ENCODE measurements around the gene SGTA. TPM values are rescaled to one million over a fixed set of nuclear protein-coding genes. Genes with fewer than 3 reads are reported as not detected.

Gene SGTA
- total and polyA plus RNA-seq, 12 donors: 28.2 to 104 (median 54.9) TPM

DNA sequence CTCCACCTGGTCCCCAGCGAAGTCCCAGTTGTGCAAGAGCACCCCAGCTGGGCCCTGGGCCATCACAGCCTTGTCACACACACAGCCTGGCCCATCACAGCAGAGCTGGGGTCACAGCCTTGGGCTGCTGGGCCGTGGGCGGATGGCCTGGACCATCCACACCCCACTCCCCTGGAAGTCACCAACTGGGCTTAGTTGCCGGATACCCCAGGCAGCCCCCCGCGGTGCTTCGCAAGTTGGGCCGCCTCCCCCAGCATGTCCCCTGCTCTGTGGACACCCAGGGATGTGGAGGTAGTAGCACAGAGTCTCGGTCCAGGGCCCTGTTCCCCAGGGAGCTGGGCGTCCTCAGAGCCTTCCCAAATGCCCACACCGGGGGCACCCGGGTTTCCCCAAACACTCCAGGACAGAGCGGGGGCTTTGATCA is 32.1 kb upstream of the SGTA start:
- intact Hi-C loops (cut with DNase I): no loop called here
- Histone ChIP-seq H3K4me3 (no peak overlapping the region), H3K9me3 (replicated peaks in 1 of 3) (no peaks in the 10 kb centered on the region), H3K27ac (no peak overlapping the region), H3K36me3 (replicated peaks in 1 of 2) (no peaks in the 10 kb centered on the region), H3K27me3 (no peaks in the 10 kb centered on the region), H3K4me1 (replicated peaks in 1 of 2) (peaks cover 0 to 7% of the 10 kb centered on the region in 2 donors)
- TF ChIP-seq POLR2A (IDR thresholded peaks at IDR 0.05): no peak
- TF ChIP-seq, protein P1, sequence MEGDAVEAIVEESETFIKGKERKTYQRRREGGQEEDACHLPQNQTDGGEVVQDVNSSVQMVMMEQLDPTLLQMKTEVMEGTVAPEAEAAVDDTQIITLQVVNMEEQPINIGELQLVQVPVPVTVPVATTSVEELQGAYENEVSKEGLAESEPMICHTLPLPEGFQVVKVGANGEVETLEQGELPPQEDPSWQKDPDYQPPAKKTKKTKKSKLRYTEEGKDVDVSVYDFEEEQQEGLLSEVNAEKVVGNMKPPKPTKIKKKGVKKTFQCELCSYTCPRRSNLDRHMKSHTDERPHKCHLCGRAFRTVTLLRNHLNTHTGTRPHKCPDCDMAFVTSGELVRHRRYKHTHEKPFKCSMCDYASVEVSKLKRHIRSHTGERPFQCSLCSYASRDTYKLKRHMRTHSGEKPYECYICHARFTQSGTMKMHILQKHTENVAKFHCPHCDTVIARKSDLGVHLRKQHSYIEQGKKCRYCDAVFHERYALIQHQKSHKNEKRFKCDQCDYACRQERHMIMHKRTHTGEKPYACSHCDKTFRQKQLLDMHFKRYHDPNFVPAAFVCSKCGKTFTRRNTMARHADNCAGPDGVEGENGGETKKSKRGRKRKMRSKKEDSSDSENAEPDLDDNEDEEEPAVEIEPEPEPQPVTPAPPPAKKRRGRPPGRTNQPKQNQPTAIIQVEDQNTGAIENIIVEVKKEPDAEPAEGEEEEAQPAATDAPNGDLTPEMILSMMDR (IDR thresholded peaks at IDR 0.05): no peak
- 90 to 95% (median 92%) methylated on average over 3 to 13 of the region's 13 CpGs for WGBS, 4 donors
- DNase-seq: no peak

DNA sequence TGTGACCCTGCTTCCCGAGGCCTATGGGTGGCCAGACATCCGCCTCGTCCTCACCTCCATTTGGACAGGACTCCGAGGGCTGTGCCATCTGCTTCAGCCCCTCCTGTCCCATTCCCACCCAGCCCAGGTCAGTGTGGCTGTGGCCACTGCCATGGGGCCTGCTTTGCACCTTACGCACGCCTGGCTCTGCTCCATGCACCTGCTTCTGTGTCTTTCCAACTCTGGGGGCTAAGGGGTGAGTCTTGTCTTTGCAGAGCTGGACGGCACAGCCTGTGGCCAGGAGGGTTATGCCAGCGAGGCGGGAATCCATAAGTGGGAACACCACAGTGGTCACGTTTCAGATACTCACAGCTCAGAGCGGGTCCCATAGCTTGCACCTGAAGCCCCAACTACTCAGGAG is 31.4 kb upstream of the SGTA start:
- no peak for DNase-seq
- TF ChIP-seq POLR2A (IDR thresholded peaks at IDR 0.05): no peak
- TF ChIP-seq, protein P1 (IDR thresholded peaks at IDR 0.05): no peak
- Histone ChIP-seq H3K4me1 (replicated peaks in 1 of 2) (peaks cover 0 to 6% of the 10 kb centered on the region in 2 donors), H3K27me3 (no peaks in the 10 kb centered on the region), H3K27ac (no peak overlapping the region), H3K4me3 (no peak overlapping the region), H3K36me3 (replicated peaks in 1 of 2) (no peaks in the 10 kb centered on the region), H3K9me3 (replicated peaks in 1 of 3) (no peaks in the 10 kb centered on the region)
- 95 to 97% (median 97%) methylated on average over 5 to 11 of the region's 11 CpGs for WGBS, 4 donors
- intact Hi-C loops (cut with DNase I): no loop called here

DNA sequence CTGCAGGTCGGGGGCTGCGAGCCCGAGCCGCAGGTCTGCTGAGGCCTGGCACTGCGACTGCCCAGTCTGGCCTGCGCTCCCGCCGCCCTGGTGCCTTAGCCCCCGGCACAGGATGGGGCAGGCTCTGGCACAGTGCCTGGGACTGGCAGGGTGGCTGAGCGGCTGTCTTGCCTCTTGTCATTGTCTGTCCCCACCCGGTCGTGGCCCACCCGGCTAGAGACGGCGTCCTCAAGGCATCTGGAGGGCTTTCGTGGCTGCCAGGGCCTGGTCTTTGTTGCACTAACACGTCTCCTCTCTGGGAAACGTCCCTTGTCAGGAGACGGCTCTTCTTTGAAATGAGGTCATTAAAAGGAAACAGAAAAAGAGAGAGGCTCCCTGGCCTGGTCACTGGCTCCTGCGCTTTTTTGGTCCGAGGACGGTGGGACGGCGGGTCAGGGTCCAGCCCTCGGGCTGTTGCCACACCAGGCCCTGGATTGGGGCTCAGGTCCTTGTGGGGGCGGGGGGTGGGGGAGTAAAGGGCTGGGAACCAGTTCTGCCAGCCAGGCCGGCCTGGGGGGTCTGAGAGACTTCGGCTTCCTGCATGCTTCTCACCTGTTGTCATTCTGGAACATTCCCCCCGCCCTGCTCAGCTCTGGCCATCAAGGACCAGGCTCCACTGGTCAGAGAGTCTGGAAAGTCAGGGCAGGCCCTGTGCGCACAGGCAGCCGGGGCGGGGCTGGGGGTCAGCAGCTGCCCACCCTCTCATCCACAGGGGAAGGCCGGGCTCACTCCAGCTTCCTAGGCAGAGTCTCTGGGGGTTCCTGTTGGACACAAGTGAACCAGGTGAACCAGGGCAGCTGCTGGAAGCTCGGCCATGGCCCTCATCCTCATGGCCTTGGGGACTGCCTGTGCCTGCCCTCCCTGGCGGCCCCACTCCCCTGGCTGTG is 30.4 kb upstream of the SGTA start:
- Histone ChIP-seq H3K27me3 (no peaks in the 10 kb centered on the region), H3K27ac (no peak overlapping the region), H3K4me1 (replicated peaks in 1 of 2) (peaks cover 0 to 6% of the 10 kb centered on the region in 2 donors), H3K4me3 (no peak overlapping the region), H3K36me3 (replicated peaks in 1 of 2) (peaks cover 0 to 8% of the 10 kb centered on the region in 2 donors), H3K9me3 (replicated peaks in 1 of 3) (no peaks in the 10 kb centered on the region)
- intact Hi-C loops (cut with DNase I): no loop called here
- 90 to 94% (median 93%) methylated on average over 16 to 35 of the region's 35 CpGs for WGBS, 4 donors
- no peak for DNase-seq
- TF ChIP-seq, protein P1 (IDR thresholded peaks at IDR 0.05): no peak
- TF ChIP-seq POLR2A (IDR thresholded peaks at IDR 0.05): no peak

DNA sequence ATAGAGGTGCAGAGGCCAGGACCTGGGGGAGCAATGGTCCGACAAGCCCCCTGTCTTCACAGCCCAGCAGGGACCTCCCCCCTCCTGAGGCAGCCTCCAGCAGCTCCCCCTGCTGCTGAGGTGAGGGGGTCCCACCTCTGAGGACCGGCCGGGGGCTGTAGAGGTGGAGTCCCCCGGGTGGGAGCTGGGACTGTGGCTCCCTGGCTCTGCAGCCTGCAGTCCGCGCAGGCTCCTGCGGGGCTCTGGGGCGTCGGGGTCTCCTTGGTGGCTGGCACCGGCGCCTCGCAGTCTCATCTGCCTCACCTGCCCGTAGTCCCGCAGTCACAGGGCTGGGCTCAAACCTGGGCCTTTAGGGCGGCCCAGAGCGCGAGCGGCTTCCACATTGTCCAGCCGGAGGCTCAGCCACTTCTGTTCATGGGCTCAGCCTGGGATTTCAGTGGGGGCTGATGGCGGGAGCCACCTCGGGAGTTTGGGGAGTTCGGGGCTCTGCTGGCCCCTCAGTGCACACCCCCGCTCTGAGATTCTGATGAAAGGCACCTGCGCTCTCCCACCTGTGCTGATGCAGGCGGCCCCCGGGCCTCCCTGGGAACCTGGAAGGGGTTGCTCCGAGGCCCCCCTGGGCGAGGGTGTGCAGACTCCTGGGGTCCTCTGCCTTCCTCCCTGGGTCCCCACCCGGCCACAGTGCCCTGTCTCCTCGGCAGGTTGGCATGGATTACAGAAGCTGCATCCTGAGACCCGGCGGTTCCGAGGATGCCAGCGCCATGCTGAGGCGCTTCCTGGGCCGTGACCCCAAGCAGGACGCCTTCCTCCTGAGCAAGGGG is 29.6 kb upstream of the SGTA start:
- no peak for DNase-seq
- H3K36me3 ChIP-seq (replicated peaks in 1 of 2): peaks cover 0 to 15% of the 10 kb centered on the region in 2 donors
- H3K4me1 ChIP-seq (replicated peaks in 1 of 2): peaks cover 0 to 6% of the 10 kb centered on the region in 2 donors
- H3K27ac ChIP-seq: no peak overlapping the region
- H3K9me3 ChIP-seq (replicated peaks in 1 of 3): no peaks in the 10 kb centered on the region
- TF ChIP-seq, protein P1 (IDR thresholded peaks at IDR 0.05): no peak
- no peak for TF ChIP-seq POLR2A (IDR thresholded peaks at IDR 0.05)
- no peak overlapping the region for H3K4me3 ChIP-seq
- WGBS, 4 donors: 80 to 97% (median 95%) methylated on average over 1 to 37 of the region's 37 CpGs
- intact Hi-C loops (cut with DNase I): no loop called here
- H3K27me3 ChIP-seq: no peaks in the 10 kb centered on the region
